SK-N-SH (cell line): ENCODE measurements around the gene SLC25A48.

Experiments
- CHD2 ChIP-seq: fragments of 150-350 bp; IDR thresholded peaks from 2 replicates; pipeline ENCODE4 v1.6.1; 2018; ENCODE audit warnings: low read length; ENCODE audit not compliant: partially characterized antibody
- CTCF ChIP-seq: fragments of 200-600 bp; sonication (generic); IDR thresholded peaks from 2 replicates; pipeline ENCODE4 v1.6.1; 2017; ENCODE audit warnings: antibody characterized with exemption, mild to moderate bottlenecking, moderate library complexity
- GABPA ChIP-seq: IDR thresholded peaks from 2 replicates; pipeline ENCODE4 v1.4.0; 2012; ENCODE audit warnings: low read depth, mild to moderate bottlenecking
- MXI1 ChIP-seq: IDR thresholded peaks from 2 replicates; pipeline ENCODE4 v1.6.1; 2012; ENCODE audit warnings: mild to moderate bottlenecking, low read depth, low read length, improper control_type of control experiment
- PBX3 ChIP-seq: IDR thresholded peaks from 2 replicates; pipeline ENCODE4; 2012
- POLR2AphosphoS5 ChIP-seq: IDR thresholded peaks from 2 replicates; pipeline ENCODE4 v1.6.1; 2012; ENCODE audit warnings: low read depth, low read length
- SMC3 ChIP-seq: IDR thresholded peaks from 2 replicates; pipeline ENCODE4 v1.6.1; 2012; ENCODE audit warnings: low read depth, low read length, improper control_type of control experiment

- TF ChIP-seq GABPA (no peak), CTCF (no peak), CHD2 (no peak), MXI1 (no peak), PBX3 (no peak), POLR2AphosphoS5 (no peak), SMC3 (no peak)
Observed at GRCh38 chr5:135891268-135891667, 56.8 kb downstream of the SLC25A48 start.
